Natural killer cell (primary cell): ENCODE measurements around the gene GSK3A. TPM values are rescaled to one million over a fixed set of nuclear protein-coding genes. Genes with fewer than 3 reads are reported as not detected.

ENCODE experiments used
- ATAC-seq, 3 donors: fragments of 150-1000 bp in 2 of 3; fragments of 200-7000 bp in 1 of 3; cut with Tn5 transposase; 1 replicate in 1 of 3; 2 replicates in 2 of 3; pipeline ENCODE4 v1.10.0; 2021; ENCODE audit warnings: mild to moderate bottlenecking in 2 of 3, moderate library complexity in 2 of 3
- DNase-seq, 2 donors: peaks; one replicate each; pipeline versions ENCODE4 v3.0.0 to v3.0.0-alpha.2; 2013 to 2021; ENCODE audit warnings: mixed read lengths in 1 of 2
- H3K27ac ChIP-seq: one replicate; pipeline ENCODE4 v1.5.1; 2013; ENCODE audit warnings: mild to moderate bottlenecking, low read length
- H3K27me3 ChIP-seq: one replicate; pipeline ENCODE4 v1.6.1; 2013; ENCODE audit warnings: low read length; ENCODE audit not compliant: control insufficient read depth, insufficient read depth
- H3K36me3 ChIP-seq: one replicate; pipeline ENCODE4 v1.6.1; 2013; ENCODE audit warnings: low read length; ENCODE audit not compliant: control insufficient read depth, insufficient read depth
- H3K4me1 ChIP-seq: one replicate; pipeline ENCODE4 v1.6.1; 2013; ENCODE audit warnings: low read length; ENCODE audit not compliant: control insufficient read depth, insufficient read depth
- H3K4me3 ChIP-seq: one replicate; pipeline ENCODE4 v1.5.1; 2013; ENCODE audit warnings: low read length
- H3K9me3 ChIP-seq: one replicate; pipeline ENCODE4 v1.6.1; 2013; ENCODE audit warnings: low read length; ENCODE audit not compliant: control insufficient read depth, insufficient read depth
- H3K27ac Mint-ChIP-seq, 2 donors: one replicate each; pipeline ENCODE4 v1.8.0; 2022; ENCODE audit warnings: mild to moderate bottlenecking in 2 of 2, mixed read lengths in 2 of 2, moderate library complexity in 1 of 2
- H3K27me3 Mint-ChIP-seq, 2 donors: one replicate each; pipeline ENCODE4 v1.8.0; 2022; ENCODE audit warnings: low read depth in 2 of 2, mixed read lengths in 2 of 2
- H3K36me3 Mint-ChIP-seq: one replicate; pipeline ENCODE4 v1.8.0; 2022; ENCODE audit warnings: mixed read lengths
- H3K4me1 Mint-ChIP-seq, 2 donors: one replicate each; pipeline ENCODE4 v1.8.0; 2022; ENCODE audit warnings: mixed read lengths in 2 of 2
- H3K4me3 Mint-ChIP-seq: one replicate; pipeline ENCODE4 v1.8.0; 2022; ENCODE audit warnings: mild to moderate bottlenecking, moderate library complexity, mixed read lengths
- H3K9me3 Mint-ChIP-seq, 2 donors: one replicate each; pipeline ENCODE4 v1.8.0; 2022; ENCODE audit warnings: mixed read lengths in 2 of 2
- CTCF ChIP-seq: fragments of 200-600 bp; IDR thresholded peaks from one replicate; pipeline ENCODE4 v1.8.0; 2022; ENCODE audit warnings: antibody characterized with exemption
- WGBS: methylation state at CpG from one replicate; pipeline ENCODE4 v1.1.7; 2013; ENCODE audit warnings: missing lambda C conversion rate; ENCODE audit not compliant: insufficient coverage; 5-methylcytosine and 5-hydroxymethylcytosine counted together
- intact Hi-C: fragments of 100-400 bp; cut with micrococcal nuclease; formaldehyde crosslinking; loops from one replicate; pipeline ENCODE4 v1.14.2; 2022
- total RNA-seq, 4 donors: library from RNA; stranded (reverse); fragments of 120-200 nt in 1 of 4; gene quantifications; one replicate each; pipeline versions ENCODE4 v1.2.3 to v1.2.4, GENCODE V29; 2013 to 2022

The GSK3A gene
- total RNA-seq, 3 donors from 2014 or later (not counting 1 experiment from before 2014, with no cell fraction given) = 42.5 to 52.1 (median 44.1) TPM

GRCh38 chr19:42206871-42207755 lies 35.3 kb downstream of the GSK3A start:
- Histone ChIP-seq H3K4me1 (peaks cover 38% of the 10 kb centered on the region), H3K27me3 (no peaks in the 10 kb centered on the region), H3K4me3 (no peak overlapping the region), H3K9me3 (no peaks in the 10 kb centered on the region), H3K27ac (no peak overlapping the region), H3K36me3 (peaks cover 80% of the 10 kb centered on the region)
- peaks cover 6% of the 10 kb centered on the region for H3K36me3 Mint-ChIP-seq
- ATAC-seq = no peak
- H3K27ac Mint-ChIP-seq = peak overlapping the region; percentile 68 to 85
- DNase-seq = no peak
- intact Hi-C loops = no loop called here
- WGBS = 91% methylated on average over 14 of the region's 14 CpGs
- no peaks in the 10 kb centered on the region for H3K9me3 Mint-ChIP-seq
- no peaks in the 10 kb centered on the region for H3K27me3 Mint-ChIP-seq
- H3K4me1 Mint-ChIP-seq = peaks cover 42 to 72% of the 10 kb centered on the region in 2 donors
- H3K4me3 Mint-ChIP-seq = peak overlapping the region; percentile 17
- TF ChIP-seq CTCF = no peak

GRCh38 chr19:42204664-42205063 lies 37.7 kb downstream of the GSK3A start:
- Histone ChIP-seq H3K27ac (no peak overlapping the region), H3K36me3 (peaks cover 64% of the 10 kb centered on the region), H3K4me1 (peaks cover 62% of the 10 kb centered on the region), H3K27me3 (no peaks in the 10 kb centered on the region), H3K4me3 (no peak overlapping the region), H3K9me3 (no peaks in the 10 kb centered on the region)
- DNase-seq (no peak), ATAC-seq (no peak)
- H3K4me3 Mint-ChIP-seq = no peak overlapping the region
- intact Hi-C loops = loop anchor here (5.0 kb wide), 1 partner anchor 78 kb away; no protein-coding TSS in a partner anchor
- peaks cover 67 to 85% of the 10 kb centered on the region in 2 donors for H3K4me1 Mint-ChIP-seq
- WGBS = 92% methylated on average over 4 of the region's 6 CpGs
- H3K27me3 Mint-ChIP-seq = no peaks in the 10 kb centered on the region
- no peak for TF ChIP-seq CTCF
- H3K9me3 Mint-ChIP-seq = no peaks in the 10 kb centered on the region
- H3K27ac Mint-ChIP-seq = peak overlapping the region; percentile 91 to 95
- H3K36me3 Mint-ChIP-seq = peaks cover 6% of the 10 kb centered on the region

- Mint-ChIP-seq H3K4me1 (peaks cover 76 to 88% of the 10 kb centered on the region in 2 donors), H3K4me3 (no peak overlapping the region), H3K36me3 (peaks cover 6% of the 10 kb centered on the region), H3K9me3 (no peaks in the 10 kb centered on the region), H3K27ac (peak overlapping the region; percentile 91 to 95), H3K27me3 (no peaks in the 10 kb centered on the region)
- H3K9me3 ChIP-seq = no peaks in the 10 kb centered on the region
- WGBS = 95% methylated on average over 2 of the region's 2 CpGs
- no peak for ATAC-seq
- H3K27ac ChIP-seq = peak overlapping the region; percentile 22
- no peak overlapping the region for H3K4me3 ChIP-seq
- intact Hi-C loops = loop anchor here (5.0 kb wide), 1 partner anchor 79 kb away; no protein-coding TSS in a partner anchor
- peaks cover 72% of the 10 kb centered on the region for H3K4me1 ChIP-seq
- peaks cover 57% of the 10 kb centered on the region for H3K36me3 ChIP-seq
- no peaks in the 10 kb centered on the region for H3K27me3 ChIP-seq
- TF ChIP-seq CTCF = no peak
- DNase-seq = no peak
These were observed 38.7 kb downstream of the GSK3A start for GRCh38 chr19:42203700-42204099.
